HG03342 (cell line): ENCODE data around the gene EHBP1.

Experiments used
- ATAC-seq: cut with Tn5 transposase; IDR thresholded peaks from one replicate; pipeline ENCODE4 v1.9.1; 2021; ENCODE audit warnings: mild to moderate bottlenecking, moderate library complexity; ENCODE audit not compliant: unreplicated experiment

Gene EHBP1

GRCh38 chr2:62705007-62705829 lies at the start of gene EHBP1:
Gene EHBP1 (plus strand): TSS chr2:62705713. CDS start chr2:62707192, 1,479 bp downstream.
- ATAC-seq: peak; percentile 93

GRCh38 chr2:62657783-62658182 lies 47.7 kb upstream of the EHBP1 start:
- peak; percentile 52 for ATAC-seq

GRCh38 chr2:62658891-62659290 lies 46.6 kb upstream of the EHBP1 start:
- no peak for ATAC-seq

- peak; percentile 87 for ATAC-seq
Measured at GRCh38 chr2:62660087-62660486, 45.4 kb upstream of the EHBP1 start.

- ATAC-seq: no peak
Measured at GRCh38 chr2:62660582-62661262, 44.8 kb upstream of the EHBP1 start.

GRCh38 chr2:62661263-62661635 lies 44.3 kb upstream of the EHBP1 start:
- no peak for ATAC-seq

GRCh38 chr2:62662131-62662530 lies 43.4 kb upstream of the EHBP1 start:
- no peak for ATAC-seq

GRCh38 chr2:62662554-62662953 lies 43.0 kb upstream of the EHBP1 start:
- ATAC-seq: no peak

- ATAC-seq: no peak
Measured at GRCh38 chr2:62663411-62663810, 42.1 kb upstream of the EHBP1 start.

- ATAC-seq: no peak
Measured at GRCh38 chr2:62663920-62664795, 41.4 kb upstream of the EHBP1 start.

GRCh38 chr2:62665446-62665845 lies 40.1 kb upstream of the EHBP1 start:
- no peak for ATAC-seq

- no peak for ATAC-seq
Measured at GRCh38 chr2:62669180-62669579, 36.3 kb upstream of the EHBP1 start.

- no peak for ATAC-seq
Measured at GRCh38 chr2:62672601-62673000, 32.9 kb upstream of the EHBP1 start.

GRCh38 chr2:62675062-62675461 lies 30.5 kb upstream of the EHBP1 start:
- no peak for ATAC-seq

- ATAC-seq: no peak
Measured at GRCh38 chr2:62685256-62685655, 20.3 kb upstream of the EHBP1 start.

- no peak for ATAC-seq
Measured at GRCh38 chr2:62686012-62686685, 19.4 kb upstream of the EHBP1 start.

- ATAC-seq: no peak
Measured at GRCh38 chr2:62687636-62688035, 17.9 kb upstream of the EHBP1 start.

GRCh38 chr2:62688771-62689170 lies 16.7 kb upstream of the EHBP1 start:
- no peak for ATAC-seq

GRCh38 chr2:62691186-62691585 lies 14.3 kb upstream of the EHBP1 start:
- ATAC-seq: no peak

- no peak for ATAC-seq
Measured at GRCh38 chr2:62692225-62692624, 13.3 kb upstream of the EHBP1 start.

GRCh38 chr2:62698653-62699052 lies 6.9 kb upstream of the EHBP1 start:
- no peak for ATAC-seq
